ENCODE results near the gene RERE. TPM values are rescaled to one million over a fixed set of nuclear protein-coding genes. Genes with fewer than 3 reads are reported as not detected.

Gene RERE
- total RNA-seq: 10 to 100 TPM; 45.8 to 57.1 TPM

DNA sequence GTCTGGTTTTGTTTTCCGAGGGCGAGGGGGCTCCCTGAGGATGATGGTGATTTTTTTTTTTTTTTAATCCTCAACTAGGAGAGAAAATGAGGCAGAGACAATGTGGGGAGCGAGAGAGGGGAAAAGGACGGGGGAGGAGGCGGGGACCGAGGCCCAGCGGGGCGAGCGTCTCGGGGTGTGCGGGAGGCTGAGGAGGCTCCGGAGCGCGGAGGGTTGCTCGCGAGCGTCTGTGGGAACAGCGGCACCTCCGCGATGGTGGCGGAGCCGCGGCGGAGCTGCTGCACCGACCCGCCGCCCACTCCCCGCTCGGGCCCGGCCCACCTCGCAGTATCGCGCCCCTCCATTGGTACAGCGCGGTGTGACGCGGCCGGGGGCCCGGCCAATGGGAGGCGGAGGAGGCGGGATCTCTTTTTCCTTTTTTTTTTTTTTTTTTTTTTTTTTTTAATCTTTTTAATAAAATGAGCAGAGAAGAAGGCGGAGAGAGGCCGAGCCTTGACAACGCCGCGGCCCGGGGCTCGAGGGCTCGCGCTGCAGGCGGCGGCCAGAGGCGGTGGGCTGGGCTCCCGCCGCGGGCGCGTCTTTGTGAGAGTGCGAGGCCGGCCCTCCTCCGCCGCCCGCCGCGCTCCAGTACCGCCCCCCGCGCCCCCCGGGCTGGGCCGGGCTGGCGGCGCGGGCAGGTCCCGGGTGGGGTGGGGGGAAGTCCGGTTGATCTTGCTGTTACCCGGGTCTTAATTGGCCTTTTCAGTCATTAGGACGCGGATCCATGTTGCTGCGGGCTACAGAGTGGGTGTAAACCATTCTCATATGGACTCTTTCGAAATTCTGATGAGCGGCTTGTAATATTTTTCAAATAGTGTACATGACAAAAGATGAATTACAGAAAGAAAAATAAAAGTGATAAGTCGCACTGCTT lies at the start of gene RERE:
Gene RERE (minus strand): TSS at position 229 of the 913 bp plus-strand sequence.
- Mint-ChIP-seq H3K27ac (peak within 1 kb of the TSS; percentile 89), H3K4me3 (peak within 1 kb of the TSS; percentile 90), H3K4me1 (ENCODE audit: low read depth) (peaks cover 47% of the 10 kb centered on the region), H3K27me3 (peaks cover 3% of the 10 kb centered on the region), H3K9me3 (no peaks in the 10 kb centered on the region), H3K36me3 (ENCODE audit: low read depth) (no peaks in the 10 kb centered on the region)
- ChIA-PET CTCF (interaction anchor here (3.2 kb wide), 1 partner anchor 31 kb away, joined by 20 read pairs; no protein-coding TSS in a partner anchor), POLR2A (interaction anchor here (1.0 to 1.8 kb wide), 3 partner anchors 10 to 40 kb away, joined by 3 to 4 read pairs (median 3); no protein-coding TSS in a partner anchor)
- DNase-seq (peak; percentile 95), ATAC-seq (peak; percentile 95)
- intact Hi-C loops (cut with micrococcal nuclease): no loop called here
- TF ChIP-seq, protein P1, sequence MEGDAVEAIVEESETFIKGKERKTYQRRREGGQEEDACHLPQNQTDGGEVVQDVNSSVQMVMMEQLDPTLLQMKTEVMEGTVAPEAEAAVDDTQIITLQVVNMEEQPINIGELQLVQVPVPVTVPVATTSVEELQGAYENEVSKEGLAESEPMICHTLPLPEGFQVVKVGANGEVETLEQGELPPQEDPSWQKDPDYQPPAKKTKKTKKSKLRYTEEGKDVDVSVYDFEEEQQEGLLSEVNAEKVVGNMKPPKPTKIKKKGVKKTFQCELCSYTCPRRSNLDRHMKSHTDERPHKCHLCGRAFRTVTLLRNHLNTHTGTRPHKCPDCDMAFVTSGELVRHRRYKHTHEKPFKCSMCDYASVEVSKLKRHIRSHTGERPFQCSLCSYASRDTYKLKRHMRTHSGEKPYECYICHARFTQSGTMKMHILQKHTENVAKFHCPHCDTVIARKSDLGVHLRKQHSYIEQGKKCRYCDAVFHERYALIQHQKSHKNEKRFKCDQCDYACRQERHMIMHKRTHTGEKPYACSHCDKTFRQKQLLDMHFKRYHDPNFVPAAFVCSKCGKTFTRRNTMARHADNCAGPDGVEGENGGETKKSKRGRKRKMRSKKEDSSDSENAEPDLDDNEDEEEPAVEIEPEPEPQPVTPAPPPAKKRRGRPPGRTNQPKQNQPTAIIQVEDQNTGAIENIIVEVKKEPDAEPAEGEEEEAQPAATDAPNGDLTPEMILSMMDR (IDR thresholded peaks at IDR 0.05): no peak

DNA sequence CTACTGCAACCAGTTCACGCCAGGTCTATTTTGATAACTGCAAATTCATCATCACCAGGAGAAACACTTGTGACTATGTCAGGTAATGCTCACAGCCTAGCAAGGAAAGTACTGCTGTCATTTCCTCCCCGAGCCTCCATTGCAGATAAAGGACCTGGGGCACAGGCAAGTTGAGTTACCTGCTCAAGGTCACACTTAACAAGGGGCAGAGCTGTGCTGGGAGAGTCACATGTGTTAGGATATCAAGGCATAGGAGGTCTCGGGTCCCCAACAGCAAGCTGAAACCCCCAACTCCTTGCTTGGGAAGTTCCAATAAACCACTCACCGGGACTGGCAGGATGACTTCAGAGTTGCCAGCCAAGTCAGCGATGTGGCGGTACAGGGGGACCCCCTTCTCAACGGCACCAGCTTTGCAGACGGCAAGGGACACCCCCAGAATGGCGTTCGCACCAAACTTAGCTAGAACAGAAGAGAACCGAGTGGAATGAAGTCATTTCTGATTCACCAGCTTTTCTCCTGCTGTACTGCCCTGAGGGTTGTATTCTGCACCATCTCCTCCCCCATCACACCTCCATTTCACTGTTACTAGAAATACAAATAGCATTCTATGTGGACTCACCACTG lies 49.5 kb upstream of the RERE start:
- peak overlapping the region; percentile 18 for H3K4me3 Mint-ChIP-seq
- ChIA-PET CTCF (interaction anchor here (0.9 to 1.2 kb wide), 5 partner anchors 8 to 138 kb away, joined by 3 to 6 read pairs (median 3); no protein-coding TSS in a partner anchor), POLR2A (interaction anchor here (0.6 to 11.9 kb wide), 20 partner anchors 7 to 954 kb away, joined by 3 to 197 read pairs (median 4); partner anchors contain the start of gene ENO1)
- peak overlapping the region; percentile 83 for H3K27ac Mint-ChIP-seq
- ATAC-seq (peak; percentile 67), DNase-seq (peak; percentile 80)
- TF ChIP-seq, protein P1 (IDR thresholded peaks at IDR 0.05): no peak
- intact Hi-C loops (cut with micrococcal nuclease): no loop called here
- H3K27me3 Mint-ChIP-seq: no peaks in the 10 kb centered on the region
- peaks cover 72% of the 10 kb centered on the region for H3K4me1 Mint-ChIP-seq (ENCODE audit: low read depth)
- H3K36me3 Mint-ChIP-seq (ENCODE audit: low read depth): peaks cover 94% of the 10 kb centered on the region
- H3K9me3 Mint-ChIP-seq: no peaks in the 10 kb centered on the region

DNA sequence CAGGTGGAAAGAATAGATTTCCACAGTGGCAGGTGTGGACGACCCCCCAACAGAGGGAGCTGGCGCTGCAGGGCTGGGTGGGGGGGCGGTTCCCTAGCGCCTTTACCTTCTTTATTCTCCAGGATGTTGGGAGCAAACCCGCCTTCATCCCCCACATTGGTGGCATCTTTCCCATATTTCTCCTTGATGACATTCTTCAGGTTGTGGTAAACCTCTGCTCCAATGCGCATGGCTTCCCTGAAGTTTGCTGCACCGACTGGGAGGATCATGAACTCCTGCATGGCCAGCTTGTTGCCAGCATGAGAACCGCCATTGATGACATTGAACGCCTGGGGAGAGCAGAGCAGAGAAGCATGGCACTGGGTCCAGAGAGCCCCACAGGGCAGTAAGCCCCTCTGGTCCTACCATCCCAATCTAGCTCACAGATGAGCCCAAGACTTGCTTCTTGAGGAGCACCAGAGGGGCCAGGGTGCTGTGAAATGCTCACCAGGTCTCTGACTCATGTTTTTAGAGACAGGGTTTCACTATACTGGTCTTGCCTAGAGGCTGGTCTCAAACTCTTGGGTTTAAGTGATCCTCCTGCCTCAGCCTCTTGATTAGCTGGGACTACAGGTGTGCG lies 48.8 kb upstream of the RERE start:
- POLR2A ChIA-PET: interaction anchor here (0.8 to 12.6 kb wide), 14 partner anchors 4 to 138 kb away, joined by 3 to 197 read pairs (median 6); partner anchors contain the start of gene ENO1

DNA sequence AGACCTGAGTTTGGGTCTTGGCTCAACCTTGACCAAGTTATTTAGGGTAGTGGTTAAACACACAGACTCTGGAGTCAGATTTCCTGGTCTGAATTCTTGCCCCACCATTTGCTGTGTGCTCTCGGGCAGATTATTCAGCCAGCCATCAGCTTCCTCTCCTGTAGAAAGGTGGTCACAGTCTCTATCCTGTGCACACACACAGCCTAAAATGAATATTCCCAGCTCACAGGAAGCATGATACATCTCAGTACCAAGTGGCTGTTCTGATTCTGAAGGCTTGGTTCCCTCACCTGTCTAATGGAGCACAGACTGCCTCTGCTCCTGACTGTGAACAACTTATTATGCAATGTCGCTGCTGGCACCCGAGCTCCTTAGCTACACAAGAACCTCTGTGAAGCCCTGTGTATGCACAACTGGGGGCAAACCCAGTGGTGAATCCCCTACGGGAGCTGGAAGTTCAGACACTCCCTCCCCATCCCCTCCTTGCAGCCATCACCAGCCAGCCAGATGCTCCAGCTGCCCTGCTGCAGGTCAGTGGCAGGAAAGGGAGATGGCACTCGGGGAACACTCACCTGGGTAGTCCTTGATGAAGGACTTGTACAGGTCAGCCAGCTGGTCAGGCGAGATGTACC lies 47.4 kb upstream of the RERE start:
- Mint-ChIP-seq H3K9me3 (no peaks in the 10 kb centered on the region), H3K27me3 (no peaks in the 10 kb centered on the region), H3K4me1 (ENCODE audit: low read depth) (peaks cover 60% of the 10 kb centered on the region), H3K36me3 (ENCODE audit: low read depth) (peaks cover 91% of the 10 kb centered on the region), H3K4me3 (no peak overlapping the region), H3K27ac (peak overlapping the region; percentile 34)
- DNase-seq (no peak), ATAC-seq (no peak)
- intact Hi-C loops (cut with micrococcal nuclease): no loop called here
- POLR2A ChIA-PET: interaction anchor here (0.7 to 12.6 kb wide), 12 partner anchors 5 to 140 kb away, joined by 3 to 197 read pairs (median 4); partner anchors contain the start of gene ENO1
- CTCF ChIA-PET: interaction anchor here (0.5 to 8.5 kb wide), 6 partner anchors 7 to 140 kb away, joined by 3 to 84 read pairs (median 4); no protein-coding TSS in a partner anchor
- TF ChIP-seq, protein P1 (IDR thresholded peaks at IDR 0.05): no peak

More for the DNA sequence above, 48.8 kb upstream of the RERE start:
- no peaks in the 10 kb centered on the region for H3K9me3 Mint-ChIP-seq
- CTCF ChIA-PET: interaction anchor here (1.2 to 8.5 kb wide), 5 partner anchors 9 to 139 kb away, joined by 4 to 84 read pairs (median 6); no protein-coding TSS in a partner anchor
- intact Hi-C loops (cut with micrococcal nuclease): no loop called here
- ATAC-seq (peak; percentile 1), DNase-seq (no peak)
- no peaks in the 10 kb centered on the region for H3K27me3 Mint-ChIP-seq
- TF ChIP-seq, protein P1 (IDR thresholded peaks at IDR 0.05): no peak
- peaks cover 66% of the 10 kb centered on the region for H3K4me1 Mint-ChIP-seq (ENCODE audit: low read depth)
- peak overlapping the region; percentile 41 for H3K4me3 Mint-ChIP-seq
- H3K27ac Mint-ChIP-seq: peak overlapping the region; percentile 83
- peaks cover 93% of the 10 kb centered on the region for H3K36me3 Mint-ChIP-seq (ENCODE audit: low read depth)
